Activated CD8-positive, alpha-beta memory T cell treated with anti-CD3 and anti-CD28 coated beads, Interleukin-2, amount 50 U/mL, for 4 hours (primary cell): ENCODE results near the gene RHOF.

ENCODE experiments used
- DNase-seq: peaks from one replicate; pipeline ENCODE4 v3.0.0-alpha.2; 2020

Gene RHOF

GRCh38 chr12:121738340-121738858 is 55.1 kb downstream of the RHOF start:
- no peak for DNase-seq

DNA sequence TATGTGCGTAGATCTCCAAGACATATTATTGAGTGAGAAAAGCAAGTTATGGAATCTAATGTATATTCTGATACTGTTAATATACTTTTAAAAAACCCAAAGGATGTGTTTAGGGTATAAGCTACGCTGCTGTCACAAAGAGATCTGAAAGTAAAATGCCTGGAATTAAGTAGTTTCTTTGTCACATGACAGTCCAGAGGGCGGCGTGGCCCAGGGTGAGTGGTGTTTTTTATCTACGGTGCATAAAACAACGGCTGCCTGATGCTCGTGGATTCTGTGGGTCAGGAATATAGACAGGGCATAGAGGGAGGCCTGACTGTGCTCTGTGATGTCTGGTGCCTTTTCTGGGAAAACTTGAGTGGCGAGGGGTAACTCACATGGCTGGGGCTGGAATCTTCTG is 59.6 kb downstream of the RHOF start:
- DNase-seq: no peak

DNA sequence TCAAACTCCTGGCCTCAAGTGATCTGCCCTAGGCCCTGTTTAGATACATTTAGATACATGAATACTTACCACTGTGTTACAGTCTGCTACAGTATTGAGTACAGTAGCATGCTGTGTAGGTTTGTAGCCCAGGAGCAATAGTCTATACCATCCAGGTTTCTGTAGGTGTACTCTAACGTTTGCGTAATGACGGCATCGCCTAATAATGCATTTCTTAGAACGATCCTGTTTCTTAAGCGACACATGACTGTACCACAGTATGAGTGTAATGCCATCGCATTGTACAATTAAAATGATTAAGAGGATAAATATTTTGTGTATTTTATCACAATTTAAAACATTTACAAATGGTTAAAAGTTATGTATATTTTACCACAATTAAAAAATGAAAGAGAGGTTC is 62.0 kb downstream of the RHOF start:
- DNase-seq: no peak

DNA sequence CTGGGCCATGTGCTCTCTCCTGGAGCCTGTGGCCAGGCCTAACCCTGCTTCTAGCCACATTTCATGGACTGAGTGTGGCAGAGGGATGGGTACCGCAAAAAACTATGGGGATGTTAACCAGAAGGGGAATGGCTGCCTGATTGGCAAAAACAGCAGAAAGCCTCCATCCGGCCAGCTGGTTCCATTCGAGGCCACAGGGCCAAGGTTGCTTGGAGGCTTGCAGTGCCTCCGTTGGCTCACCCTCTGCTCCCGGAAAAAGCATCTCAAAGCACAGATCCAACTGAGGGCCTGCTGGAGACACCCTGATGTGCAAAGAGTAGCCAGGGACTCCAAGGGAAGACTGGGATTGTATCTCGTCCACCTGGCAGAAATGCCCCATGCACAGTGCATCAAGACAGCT is 64.5 kb downstream of the RHOF start:
- DNase-seq: no peak
